ENCODE measurements around the gene ZNF175. TPM values are rescaled to one million over a fixed set of nuclear protein-coding genes. Genes with fewer than 3 reads are reported as not detected.
"Not testable (repeated sequence)": the region's sequence is repeated elsewhere in the genome, so short reads cannot be mapped to it uniquely, and the experiment has no call there.

The ZNF175 gene
- total RNA-seq, 2 experiments from 2014 or later = 8.3 to 10.1 TPM

DNA sequence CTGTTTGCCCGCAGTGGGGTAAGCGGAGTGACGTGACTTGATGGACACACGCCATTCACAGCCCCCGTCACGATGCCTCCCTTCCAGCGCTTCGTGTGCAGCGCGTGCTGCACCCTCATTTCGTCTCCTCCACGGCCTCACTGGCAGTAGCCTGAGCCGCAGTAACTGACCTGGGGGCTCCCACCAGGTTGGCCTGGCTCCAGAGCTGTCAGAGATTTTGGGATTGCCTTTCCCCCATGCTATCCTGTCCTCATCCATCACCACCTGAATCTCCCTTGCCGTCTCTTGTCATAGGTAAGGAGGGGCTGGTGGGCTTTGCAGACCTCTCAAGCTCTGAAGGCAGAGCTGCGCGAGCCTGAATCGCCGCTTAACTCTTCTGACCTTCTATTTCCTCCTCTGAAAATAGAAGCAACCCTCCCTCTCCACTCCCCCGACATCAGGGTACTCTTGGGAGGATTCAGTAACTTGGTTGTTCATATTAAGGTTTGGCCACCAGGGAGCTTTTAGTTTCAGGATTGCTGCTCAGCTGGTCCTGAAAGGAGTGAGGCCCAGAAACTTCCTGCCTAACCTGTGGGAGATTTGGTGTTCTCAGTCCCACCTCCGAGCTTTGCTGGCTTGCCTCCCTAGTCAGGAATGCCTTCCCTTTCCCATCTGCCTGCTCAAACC lies 31.2 kb downstream of the ZNF175 start:
- no peak for ATAC-seq
- Mint-ChIP-seq H3K4me1 (peaks cover 12% of the 10 kb centered on the region), H3K27ac (no peak overlapping the region), H3K9me3 (ENCODE audit: low read depth) (no peaks in the 10 kb centered on the region), H3K4me3 (no peak overlapping the region), H3K36me3 (no peaks in the 10 kb centered on the region), H3K27me3 (peaks cover 26% of the 10 kb centered on the region)
- DNase-seq = no peak
- CTCF ChIA-PET = interaction anchor here (0.5 kb wide), 1 partner anchor 35 kb away, joined by 3 read pairs; no protein-coding TSS in a partner anchor

GRCh38 chr19:51607077-51607476 lies 36.0 kb downstream of the ZNF175 start:
- DNase-seq = peak; percentile 71
- Mint-ChIP-seq H3K27me3 (peaks cover 18% of the 10 kb centered on the region), H3K4me3 (no peak overlapping the region), H3K27ac (no peak overlapping the region), H3K9me3 (ENCODE audit: low read depth) (peaks cover 2% of the 10 kb centered on the region), H3K36me3 (no peaks in the 10 kb centered on the region), H3K4me1 (peaks cover 22% of the 10 kb centered on the region)
- ATAC-seq = peak; percentile 51
- CTCF ChIA-PET = interaction anchor here (1.7 kb wide), 1 partner anchor 50 kb away, joined by 6 read pairs; no protein-coding TSS in a partner anchor

DNA sequence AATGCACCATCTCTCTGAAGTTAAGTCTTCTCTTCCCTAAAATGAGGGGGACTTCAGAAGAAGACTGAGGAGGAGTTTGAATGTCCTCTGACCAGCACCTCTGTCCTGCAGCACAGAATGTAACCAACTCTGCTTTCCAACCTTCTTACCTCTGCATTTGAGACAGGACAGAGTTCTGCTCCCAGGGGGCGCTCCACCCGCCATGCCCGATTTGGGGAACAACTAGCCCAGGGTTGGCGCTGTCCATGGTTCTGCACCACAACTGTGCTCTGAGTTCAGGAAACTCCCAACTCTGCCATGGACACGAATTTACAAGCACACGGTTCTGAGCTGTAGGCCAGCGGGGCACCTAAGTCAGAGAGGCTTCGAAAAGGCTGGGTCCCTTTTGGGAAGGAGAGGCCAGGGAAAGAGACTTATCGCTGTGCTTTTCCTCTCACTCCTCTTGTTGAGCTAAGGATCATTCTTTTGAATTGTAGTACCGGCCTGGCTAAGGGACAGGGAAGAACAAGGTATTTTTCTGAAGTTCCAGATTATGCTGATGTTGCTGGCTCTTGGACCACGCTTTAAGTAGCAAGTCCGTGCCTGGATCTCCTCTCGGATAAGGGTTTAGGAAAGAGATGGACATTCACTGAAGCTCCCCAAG lies 37.0 kb downstream of the ZNF175 start:
- Mint-ChIP-seq H3K4me3 (no peak overlapping the region), H3K9me3 (ENCODE audit: low read depth) (peaks cover 5% of the 10 kb centered on the region), H3K4me1 (peaks cover 22% of the 10 kb centered on the region), H3K27ac (no peak overlapping the region), H3K36me3 (no peaks in the 10 kb centered on the region), H3K27me3 (peaks cover 12% of the 10 kb centered on the region)
- DNase-seq = peak; percentile 72
- peak; percentile 51 for ATAC-seq
- CTCF ChIA-PET = interaction anchor here (1.2 to 1.7 kb wide), 3 partner anchors 13 to 49 kb away, joined by 3 to 6 read pairs (median 4); no protein-coding TSS in a partner anchor

DNA sequence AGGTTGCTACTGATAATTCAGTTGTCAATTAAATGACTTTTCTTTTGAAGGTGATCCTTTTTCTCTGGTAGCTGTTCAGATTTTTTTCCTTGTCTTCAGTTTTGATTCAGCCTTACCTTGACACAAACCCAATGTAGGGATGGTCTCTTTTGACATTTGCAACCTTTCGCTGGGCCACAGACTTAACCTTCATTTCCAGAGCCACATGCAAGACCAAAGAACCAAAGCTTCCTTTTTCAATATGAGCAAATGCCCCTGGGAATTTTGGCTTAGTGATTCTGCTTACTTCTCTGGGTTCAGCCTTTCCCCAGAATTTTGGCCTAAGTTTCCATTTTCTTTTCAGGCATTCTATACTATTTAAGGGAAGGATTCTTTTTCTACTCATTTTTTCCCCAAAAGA lies 39.5 kb downstream of the ZNF175 start:
- CTCF ChIA-PET = no interaction called here
- Mint-ChIP-seq H3K9me3 (ENCODE audit: low read depth) (peaks cover 5% of the 10 kb centered on the region), H3K4me1 (peaks cover 24% of the 10 kb centered on the region), H3K36me3 (no peaks in the 10 kb centered on the region), H3K27me3 (peaks cover 7% of the 10 kb centered on the region), H3K27ac (no peak overlapping the region), H3K4me3 (no peak overlapping the region)
- ATAC-seq = no peak
- no peak for DNase-seq

DNA sequence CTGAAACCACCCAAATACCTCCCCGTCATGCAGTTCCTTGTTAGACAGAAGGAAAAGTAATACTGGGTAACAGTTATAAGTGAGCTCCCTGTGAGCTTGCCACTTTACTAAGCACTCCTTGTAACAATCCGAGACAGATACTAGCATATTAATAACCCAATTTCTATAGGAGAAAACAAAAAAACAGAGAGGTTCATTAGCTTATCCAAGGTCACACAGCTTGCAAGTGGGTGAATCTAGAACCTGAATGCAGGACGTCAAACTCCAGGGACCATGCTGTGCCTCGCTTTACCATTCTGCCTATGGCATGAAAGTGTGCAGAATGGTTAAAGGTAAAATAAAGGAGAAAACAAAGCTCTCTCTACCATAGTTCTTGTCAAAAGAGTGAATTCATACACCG lies 43.7 kb downstream of the ZNF175 start:
- H3K27me3 Mint-ChIP-seq = peaks cover 13% of the 10 kb centered on the region
- H3K27ac Mint-ChIP-seq = no peak overlapping the region

DNA sequence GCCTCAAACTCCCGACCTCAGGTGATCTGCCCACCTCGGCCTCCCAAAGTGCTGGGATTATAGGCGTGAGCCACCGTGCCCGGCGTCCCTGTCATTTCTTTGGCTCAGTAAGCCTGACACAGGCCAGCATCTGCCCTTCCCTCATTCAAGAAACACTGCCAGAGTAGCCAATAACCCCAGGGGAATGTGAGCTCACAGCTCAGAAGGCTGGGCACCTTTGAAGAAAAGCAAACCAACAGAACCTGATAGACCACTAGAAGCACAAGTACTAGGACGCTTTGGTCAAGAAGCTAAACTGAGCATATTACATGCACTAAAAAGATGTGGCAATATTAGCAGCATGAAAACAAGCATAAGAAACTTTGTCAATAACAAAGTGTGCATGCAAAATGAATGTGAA lies 44.9 kb downstream of the ZNF175 start:
- peaks cover 3% of the 10 kb centered on the region for H3K9me3 Mint-ChIP-seq (ENCODE audit: low read depth)
- H3K27ac Mint-ChIP-seq = no peak overlapping the region
- peaks cover 18% of the 10 kb centered on the region for H3K27me3 Mint-ChIP-seq
- ATAC-seq = no peak
- no peak overlapping the region for H3K4me3 Mint-ChIP-seq
- DNase-seq = no peak
- no peaks in the 10 kb centered on the region for H3K36me3 Mint-ChIP-seq
- H3K4me1 Mint-ChIP-seq = peaks cover 8% of the 10 kb centered on the region
- CTCF ChIA-PET = no interaction called here

More for the DNA sequence above, 43.7 kb downstream of the ZNF175 start:
- H3K4me1 Mint-ChIP-seq = peaks cover 2% of the 10 kb centered on the region
- H3K36me3 Mint-ChIP-seq = no peaks in the 10 kb centered on the region
- ATAC-seq (no peak), DNase-seq (no peak)
- CTCF ChIA-PET = interaction anchor here (1.1 to 2.0 kb wide), 2 partner anchors 42 to 173 kb away, joined by 3 to 7 read pairs; no protein-coding TSS in a partner anchor
- H3K9me3 Mint-ChIP-seq (ENCODE audit: low read depth) = peaks cover 3% of the 10 kb centered on the region
- no peak overlapping the region for H3K4me3 Mint-ChIP-seq

- Mint-ChIP-seq H3K4me1 (peaks cover 10% of the 10 kb centered on the region), H3K9me3 (ENCODE audit: low read depth) (no peaks in the 10 kb centered on the region)
- CTCF ChIA-PET = interaction anchor here (1.1 kb wide), 1 partner anchor 40 kb away, joined by 3 read pairs; no protein-coding TSS in a partner anchor
Observed at GRCh38 chr19:51621178-51621577, 50.1 kb downstream of the ZNF175 start.

DNA sequence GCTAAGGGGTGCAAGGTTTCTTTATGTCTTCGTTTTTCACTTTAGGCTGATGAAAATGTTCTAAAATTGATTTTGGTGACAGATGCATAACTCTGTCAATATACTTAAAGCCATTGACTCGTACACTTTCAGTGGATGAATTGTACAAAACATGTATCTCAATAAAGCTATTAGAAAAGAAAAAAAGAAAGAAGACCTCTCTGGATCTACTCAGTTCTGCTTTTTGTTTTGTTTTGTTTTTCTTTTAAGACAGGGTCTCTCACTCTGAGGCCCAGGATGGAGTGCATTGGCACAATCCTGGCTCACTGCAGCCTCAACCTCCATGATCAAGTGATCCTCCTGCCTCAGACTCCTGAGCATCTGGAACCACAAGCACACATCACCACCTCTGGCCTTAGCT lies 55.6 kb downstream of the ZNF175 start:
- no peak for DNase-seq
- no peaks in the 10 kb centered on the region for H3K4me1 Mint-ChIP-seq
- no peak overlapping the region for H3K4me3 Mint-ChIP-seq
- H3K36me3 Mint-ChIP-seq = no peaks in the 10 kb centered on the region
- H3K9me3 Mint-ChIP-seq (ENCODE audit: low read depth) = no peaks in the 10 kb centered on the region
- CTCF ChIA-PET = interaction anchor here (1.0 kb wide), 1 partner anchor 154 kb away, joined by 4 read pairs; no protein-coding TSS in a partner anchor
- H3K27me3 Mint-ChIP-seq = peaks cover 12% of the 10 kb centered on the region
- H3K27ac Mint-ChIP-seq = no peak overlapping the region
- no peak for ATAC-seq

More at GRCh38 chr19:51621178-51621577, 50.1 kb downstream of the ZNF175 start:
- H3K27ac Mint-ChIP-seq = no peak overlapping the region
- ATAC-seq (no peak), DNase-seq (no peak)
- no peaks in the 10 kb centered on the region for H3K36me3 Mint-ChIP-seq
- H3K27me3 Mint-ChIP-seq = peaks cover 16% of the 10 kb centered on the region
- no peak overlapping the region for H3K4me3 Mint-ChIP-seq

GRCh38 chr19:51627491-51628138 lies 56.5 kb downstream of the ZNF175 start:
- H3K9me3 Mint-ChIP-seq (ENCODE audit: low read depth) = no peaks in the 10 kb centered on the region
- CTCF ChIA-PET = interaction anchor here (1.0 kb wide), 1 partner anchor 155 kb away, joined by 4 read pairs; no protein-coding TSS in a partner anchor
- H3K4me3 Mint-ChIP-seq = no peak overlapping the region
- no peaks in the 10 kb centered on the region for H3K36me3 Mint-ChIP-seq
- ATAC-seq (no peak), DNase-seq (no peak)
- no peaks in the 10 kb centered on the region for H3K4me1 Mint-ChIP-seq
- no peak overlapping the region for H3K27ac Mint-ChIP-seq
- peaks cover 20% of the 10 kb centered on the region for H3K27me3 Mint-ChIP-seq

DNA sequence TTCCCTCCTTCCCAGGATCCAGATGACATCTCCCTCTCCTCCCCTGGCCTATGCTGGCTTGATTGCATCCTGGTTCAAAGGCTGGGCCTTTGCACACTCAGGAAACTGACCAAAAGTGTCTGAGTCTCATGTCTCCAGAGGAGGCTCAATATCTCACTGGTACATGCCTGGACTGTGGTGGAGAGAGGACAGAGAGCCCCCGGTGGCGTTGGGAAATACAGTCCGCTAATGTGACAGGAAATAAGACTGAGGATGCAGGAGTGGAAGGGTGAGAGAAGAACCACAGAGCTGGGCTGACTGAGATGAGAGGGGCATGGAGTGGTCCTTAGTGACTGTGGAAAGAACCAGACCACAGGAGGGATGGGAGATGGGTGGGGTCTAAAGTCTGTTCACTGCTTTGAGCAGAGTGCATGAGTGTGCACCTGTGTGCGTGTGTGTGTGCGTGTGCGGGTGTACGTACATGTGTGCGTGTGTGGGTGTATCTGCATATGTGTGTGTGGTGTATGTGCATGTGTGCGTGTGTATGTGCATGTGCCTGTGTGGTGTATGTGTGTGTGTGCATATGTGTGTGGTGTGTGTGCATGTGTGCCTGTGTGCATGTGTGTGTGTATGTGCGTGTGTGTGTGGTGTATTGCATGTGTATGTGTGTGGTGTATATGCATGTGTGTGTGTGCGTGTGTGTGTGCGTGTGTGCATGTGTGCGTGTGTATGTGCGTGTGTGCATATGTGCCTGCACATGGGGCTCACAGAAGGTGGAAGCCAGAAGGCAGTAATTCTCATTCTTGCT lies 57.3 kb downstream of the ZNF175 start:
- Mint-ChIP-seq H3K4me3 (no peak overlapping the region), H3K4me1 (no peaks in the 10 kb centered on the region), H3K27ac (no peak overlapping the region), H3K27me3 (peaks cover 18% of the 10 kb centered on the region), H3K36me3 (no peaks in the 10 kb centered on the region), H3K9me3 (ENCODE audit: low read depth) (no peaks in the 10 kb centered on the region)
- ATAC-seq = no peak
- DNase-seq = no peak
- CTCF ChIA-PET = no interaction called here

GRCh38 chr19:51630315-51630714 lies 59.2 kb downstream of the ZNF175 start, which contains the start of gene SIGLEC5:
SIGLEC5 (minus strand) TSS chr19:51630401; CDS start chr19:51630335, 66 bp downstream.
- H3K27ac Mint-ChIP-seq, CTCF ChIA-PET, DNase-seq: not testable (repeated sequence)

DNA sequence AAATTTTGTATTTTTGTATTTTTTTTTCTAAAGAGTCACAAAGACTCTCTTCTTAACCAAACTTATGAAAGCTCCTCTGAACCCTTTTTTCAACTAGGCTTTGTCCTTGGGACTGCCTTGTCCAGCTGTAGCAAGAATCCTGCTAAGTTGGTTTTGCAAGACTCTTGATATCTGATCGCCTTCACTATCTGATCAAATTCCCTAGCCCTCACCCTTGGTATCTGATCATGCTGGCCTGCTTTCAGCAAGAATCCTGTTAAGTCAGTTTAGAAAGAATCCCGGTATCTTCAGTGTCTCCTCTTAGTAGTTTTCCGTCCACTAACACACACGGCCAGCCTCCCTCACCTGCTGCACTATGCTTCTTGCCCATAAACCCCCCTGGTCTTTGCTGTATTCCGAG lies 61.0 kb downstream of the ZNF175 start:
- Mint-ChIP-seq H3K4me1 (no peaks in the 10 kb centered on the region), H3K27me3 (peaks cover 13% of the 10 kb centered on the region), H3K27ac (no peak overlapping the region), H3K36me3 (no peaks in the 10 kb centered on the region), H3K4me3 (no peak overlapping the region), H3K9me3 (ENCODE audit: low read depth) (no peaks in the 10 kb centered on the region)
- DNase-seq (no peak), ATAC-seq (no peak)
- CTCF ChIA-PET = no interaction called here

More at GRCh38 chr19:51630315-51630714, 59.2 kb downstream of the ZNF175 start, which contains the start of gene SIGLEC5:
- H3K27me3 Mint-ChIP-seq = peaks cover 15% of the 10 kb centered on the region
- not testable (repeated sequence) for H3K9me3 Mint-ChIP-seq (ENCODE audit: low read depth); H3K36me3 Mint-ChIP-seq; ATAC-seq; H3K4me3 Mint-ChIP-seq; H3K4me1 Mint-ChIP-seq
